ENCODE measurements around the gene TNFRSF13B. TPM values are rescaled to one million over a fixed set of nuclear protein-coding genes. Genes with fewer than 3 reads are reported as not detected.
"Not testable (repeated sequence)": the region's sequence is repeated elsewhere in the genome, so short reads cannot be mapped to it uniquely, and the experiment has no call there.

TNFRSF13B gene
- total RNA-seq, 1 donor from 2014 or later, result not detected

- Mint-ChIP-seq H3K27ac (ENCODE audit: unreplicated experiment) (no peak overlapping the region), H3K9me3 (ENCODE audit: unreplicated experiment) (no peaks in the 10 kb centered on the region), H3K4me1 (ENCODE audit: unreplicated experiment) (peaks cover 8% of the 10 kb centered on the region), H3K36me3 (ENCODE audit: unreplicated experiment) (no peaks in the 10 kb centered on the region), H3K27me3 (ENCODE audit: unreplicated experiment) (peaks cover 3% of the 10 kb centered on the region), H3K4me3 (ENCODE audit: unreplicated experiment) (no peak overlapping the region)
- no peak for TF ChIP-seq CTCF (IDR thresholded peaks at IDR 0.05)
- no peak for DNase-seq (ENCODE audit: extremely low spot score, unreplicated experiment)
Observed at GRCh38 chr17:16986391-16986790, 14.5 kb upstream of the TNFRSF13B start.

GRCh38 chr17:16981928-16982327, 10.0 kb upstream of the TNFRSF13B start:
- peaks cover 13% of the 10 kb centered on the region for H3K27me3 Mint-ChIP-seq (ENCODE audit: unreplicated experiment)
- no peak overlapping the region for H3K27ac Mint-ChIP-seq (ENCODE audit: unreplicated experiment)
- no peaks in the 10 kb centered on the region for H3K36me3 Mint-ChIP-seq (ENCODE audit: unreplicated experiment)
- no peaks in the 10 kb centered on the region for H3K9me3 Mint-ChIP-seq (ENCODE audit: unreplicated experiment)
- TF ChIP-seq CTCF (IDR thresholded peaks at IDR 0.05), result no peak
- H3K4me3 Mint-ChIP-seq (ENCODE audit: unreplicated experiment), result no peak overlapping the region
- DNase-seq (ENCODE audit: extremely low spot score, unreplicated experiment), result peak; percentile 68
- H3K4me1 Mint-ChIP-seq (ENCODE audit: unreplicated experiment), result peaks cover 3% of the 10 kb centered on the region

- Mint-ChIP-seq H3K36me3 (ENCODE audit: unreplicated experiment) (no peaks in the 10 kb centered on the region), H3K27me3 (ENCODE audit: unreplicated experiment) (peaks cover 16% of the 10 kb centered on the region), H3K27ac (ENCODE audit: unreplicated experiment) (no peak overlapping the region), H3K4me3 (ENCODE audit: unreplicated experiment) (no peak overlapping the region), H3K9me3 (ENCODE audit: unreplicated experiment) (no peaks in the 10 kb centered on the region), H3K4me1 (ENCODE audit: unreplicated experiment) (peaks cover 5% of the 10 kb centered on the region)
- DNase-seq (ENCODE audit: extremely low spot score, unreplicated experiment), result peak; percentile 75
- no peak for TF ChIP-seq CTCF (IDR thresholded peaks at IDR 0.05)
Observed at GRCh38 chr17:16980813-16981731, 9.2 kb upstream of the TNFRSF13B start.

GRCh38 chr17:16980061-16980460, 8.1 kb upstream of the TNFRSF13B start:
- Mint-ChIP-seq H3K27me3 (ENCODE audit: unreplicated experiment) (peaks cover 19% of the 10 kb centered on the region), H3K4me3 (ENCODE audit: unreplicated experiment) (no peak overlapping the region), H3K27ac (ENCODE audit: unreplicated experiment) (no peak overlapping the region), H3K9me3 (ENCODE audit: unreplicated experiment) (no peaks in the 10 kb centered on the region), H3K4me1 (ENCODE audit: unreplicated experiment) (peaks cover 5% of the 10 kb centered on the region), H3K36me3 (ENCODE audit: unreplicated experiment) (no peaks in the 10 kb centered on the region)
- TF ChIP-seq CTCF (IDR thresholded peaks at IDR 0.05), result no peak
- DNase-seq (ENCODE audit: extremely low spot score, unreplicated experiment), result no peak

- peaks cover 21% of the 10 kb centered on the region for H3K27me3 Mint-ChIP-seq (ENCODE audit: unreplicated experiment)
- H3K4me1 Mint-ChIP-seq (ENCODE audit: unreplicated experiment); H3K4me3 Mint-ChIP-seq (ENCODE audit: unreplicated experiment); H3K36me3 Mint-ChIP-seq (ENCODE audit: unreplicated experiment); H3K27ac Mint-ChIP-seq (ENCODE audit: unreplicated experiment); H3K9me3 Mint-ChIP-seq (ENCODE audit: unreplicated experiment): not testable (repeated sequence)
- peak; percentile 38 for DNase-seq (ENCODE audit: extremely low spot score, unreplicated experiment)
Observed at GRCh38 chr17:16979237-16979823, 7.4 kb upstream of the TNFRSF13B start.
